Stimulated activated CD8-positive, alpha-beta memory T cell treated with anti-CD3 and anti-CD28 coated beads, Interleukin-4, amount 100 ng/mL, for 48 hours (primary cell): ENCODE results near the gene VEGFC.
A peak's percentile ranks its signal among the peaks of the same experiment; 100 is the strongest.

Experiments used
- DNase-seq: peaks from one replicate; pipeline ENCODE4 v3.0.0-alpha.2; 2020

Gene VEGFC

GRCh38 chr4:176792326-176793059 lies at the start of gene VEGFC:
TSS of gene VEGFC (minus strand) at chr4:176792922. CDS start at chr4:176792311, 611 bp downstream.
- peak; percentile 43 for DNase-seq

DNA sequence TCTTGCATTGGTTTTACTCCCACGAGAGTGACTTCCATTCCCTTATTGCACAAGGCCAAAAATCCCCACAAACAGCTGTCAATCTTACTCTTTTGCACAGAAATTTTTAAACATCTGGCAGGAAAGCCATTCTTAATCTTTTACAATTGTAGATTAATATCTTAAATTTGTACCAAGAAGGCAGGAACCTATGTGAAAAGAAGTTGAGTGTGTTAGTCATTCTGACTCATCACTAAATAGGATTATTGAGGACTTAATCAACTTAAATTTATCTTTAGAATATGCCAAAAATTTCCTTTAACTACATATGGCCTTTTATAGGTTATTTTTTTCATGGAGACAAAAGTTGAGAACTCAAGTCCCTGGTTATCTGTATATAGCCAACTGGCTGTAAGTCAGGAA lies 49.0 kb upstream of the VEGFC start:
- no peak for DNase-seq

GRCh38 chr4:176840166-176840565 lies 47.4 kb upstream of the VEGFC start:
- DNase-seq = no peak

GRCh38 chr4:176839656-176840055 lies 46.9 kb upstream of the VEGFC start:
- DNase-seq = no peak

DNA sequence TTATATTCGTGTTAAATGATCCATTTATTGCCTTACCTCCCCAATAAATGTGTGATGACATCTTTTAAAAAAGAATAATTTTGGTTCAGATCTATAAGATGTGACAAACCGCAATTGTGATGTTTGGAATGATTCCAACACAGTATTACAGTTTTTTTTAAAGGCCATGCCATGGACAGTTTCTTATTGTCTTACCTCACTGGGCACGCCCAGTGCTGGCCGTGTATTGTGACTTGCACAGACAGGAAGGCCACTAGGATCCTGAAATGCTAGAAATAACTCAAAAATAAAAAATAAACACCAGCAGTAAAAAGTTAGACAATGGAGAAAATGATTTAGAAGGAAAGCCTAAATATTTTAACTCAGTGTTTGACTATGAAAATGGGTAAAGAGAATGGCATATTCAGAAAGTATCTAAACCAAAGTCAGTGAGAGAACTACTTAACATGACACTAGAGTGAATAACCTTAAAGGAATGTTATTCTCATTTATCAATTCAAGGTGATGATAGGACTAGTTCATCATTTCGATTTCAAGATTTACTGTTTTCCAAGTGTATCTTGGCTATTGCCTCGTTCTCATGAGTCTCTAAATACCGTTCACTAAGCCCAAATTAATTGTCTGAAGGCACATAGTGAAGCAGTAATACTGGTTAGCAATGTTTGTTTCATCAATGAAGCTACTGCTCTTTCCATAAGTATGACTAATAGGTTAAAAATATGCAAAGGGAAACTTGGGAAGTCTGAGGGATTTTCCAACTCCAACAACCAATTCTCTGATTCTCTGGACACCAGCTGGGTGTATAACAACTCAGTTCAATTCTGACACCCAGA lies 46.1 kb upstream of the VEGFC start:
- no peak for DNase-seq

DNA sequence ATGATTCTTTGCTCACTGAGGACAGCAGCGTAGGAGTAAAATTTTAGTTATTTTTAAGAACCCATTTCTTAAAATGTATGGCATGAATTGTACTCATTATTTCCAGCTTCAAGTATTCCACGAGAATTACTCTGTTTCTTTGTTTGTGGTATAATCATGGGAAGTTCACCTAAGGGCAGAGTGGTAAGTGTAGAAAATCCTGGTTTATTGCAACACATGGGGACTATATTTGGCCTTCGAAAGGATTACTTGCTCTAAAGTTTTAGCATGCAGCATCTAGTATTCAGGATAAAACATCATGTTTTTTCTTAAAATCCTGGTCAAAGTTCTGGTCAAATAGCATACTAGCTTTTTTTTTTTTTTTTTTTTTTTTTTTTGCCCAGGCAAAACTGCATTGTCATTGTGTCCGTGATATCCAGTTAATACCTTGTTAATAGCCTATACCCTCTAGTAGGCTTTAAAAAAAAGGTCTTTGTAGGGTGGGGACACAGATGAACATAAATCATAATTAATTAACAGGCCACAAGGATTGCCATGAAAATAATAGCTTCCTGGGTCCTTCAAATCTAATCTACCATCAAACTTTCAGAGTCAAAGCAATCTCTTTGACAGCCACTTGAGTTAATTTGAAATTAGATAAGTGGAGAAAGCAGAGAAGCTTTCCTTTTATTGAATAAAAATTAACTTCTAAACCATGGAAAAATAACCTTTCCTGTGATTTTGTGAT lies 44.6 kb upstream of the VEGFC start:
- DNase-seq = no peak

DNA sequence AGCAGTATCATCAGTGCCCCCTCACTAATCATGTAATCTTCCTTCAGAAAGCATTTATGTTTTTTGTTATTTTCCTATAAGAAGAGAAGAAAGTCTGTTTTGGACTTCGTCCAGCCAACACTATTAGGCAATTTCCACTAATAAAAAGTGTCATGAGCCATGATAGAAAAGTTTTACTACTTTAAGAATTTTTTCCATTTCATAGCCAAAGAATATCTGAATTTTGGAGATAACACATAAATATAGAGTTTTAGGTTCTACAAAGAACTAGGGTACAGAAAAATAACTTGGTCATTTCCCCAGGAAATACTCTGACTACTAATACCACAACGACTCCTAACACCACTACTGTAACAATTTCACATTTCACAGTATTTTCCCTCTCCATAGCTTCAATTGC lies 41.8 kb upstream of the VEGFC start:
- no peak for DNase-seq

DNA sequence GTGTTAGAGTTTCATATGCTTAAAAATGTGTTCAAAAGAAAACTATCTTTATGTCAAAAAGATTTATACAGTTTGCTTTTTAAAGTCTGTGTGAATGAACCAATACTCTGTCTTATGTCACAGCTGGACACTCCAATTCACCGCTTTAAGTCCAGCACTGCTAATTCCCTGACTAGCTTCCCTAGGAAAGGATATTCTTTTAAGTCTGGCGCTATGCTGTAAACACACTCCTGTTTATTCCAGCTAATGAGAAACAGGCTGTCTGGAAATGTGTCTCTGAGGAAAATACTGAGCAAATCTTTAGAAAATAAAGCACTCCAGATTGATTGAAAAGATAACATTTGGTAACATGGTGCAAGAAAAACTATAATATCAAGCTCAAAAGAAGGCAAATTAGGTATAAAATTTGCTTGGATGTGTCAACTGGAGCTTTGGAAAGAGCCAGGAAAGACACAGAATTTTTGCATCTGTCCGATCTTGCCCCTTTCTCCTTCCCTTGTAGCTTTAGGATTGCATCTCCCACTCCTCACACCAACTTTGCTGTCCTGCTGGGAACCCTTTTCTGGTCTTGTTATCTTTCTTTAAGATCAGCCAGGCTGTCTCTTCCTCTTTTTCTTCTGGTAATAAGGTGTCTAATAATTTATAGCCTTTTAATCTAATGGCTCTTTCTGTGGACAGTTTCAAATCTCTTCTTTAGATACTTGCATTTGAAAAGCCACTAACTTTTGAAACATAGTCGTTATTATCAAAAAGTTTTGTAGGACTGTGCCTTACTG lies 40.9 kb upstream of the VEGFC start:
- no peak for DNase-seq

- DNase-seq = no peak
Observed at GRCh38 chr4:176830971-176831370, 38.2 kb upstream of the VEGFC start.

- no peak for DNase-seq
Observed at GRCh38 chr4:176825586-176825985, 32.9 kb upstream of the VEGFC start.

GRCh38 chr4:176824645-176825366 lies 32.1 kb upstream of the VEGFC start:
- no peak for DNase-seq

- no peak for DNase-seq
Observed at GRCh38 chr4:176818531-176818930, 25.8 kb upstream of the VEGFC start.

DNA sequence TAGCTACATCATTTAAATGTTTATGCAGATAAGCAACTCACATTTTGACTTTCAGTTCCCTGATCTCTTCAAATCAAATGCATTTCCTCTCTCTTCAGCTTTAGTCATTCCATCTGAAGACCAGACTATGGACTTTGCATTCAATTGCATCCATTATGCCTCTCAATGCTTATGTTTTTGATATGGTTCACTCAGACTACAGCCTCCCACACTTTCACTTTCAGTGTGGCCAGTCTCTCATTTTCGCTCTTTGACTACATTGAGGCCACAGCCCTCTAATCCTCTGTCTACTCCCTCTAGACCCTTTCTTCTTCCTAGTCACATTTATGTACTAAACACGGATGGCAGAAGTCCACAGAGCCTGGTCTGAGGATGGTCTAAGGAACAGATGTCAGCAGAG lies 24.5 kb upstream of the VEGFC start:
- DNase-seq = no peak

DNA sequence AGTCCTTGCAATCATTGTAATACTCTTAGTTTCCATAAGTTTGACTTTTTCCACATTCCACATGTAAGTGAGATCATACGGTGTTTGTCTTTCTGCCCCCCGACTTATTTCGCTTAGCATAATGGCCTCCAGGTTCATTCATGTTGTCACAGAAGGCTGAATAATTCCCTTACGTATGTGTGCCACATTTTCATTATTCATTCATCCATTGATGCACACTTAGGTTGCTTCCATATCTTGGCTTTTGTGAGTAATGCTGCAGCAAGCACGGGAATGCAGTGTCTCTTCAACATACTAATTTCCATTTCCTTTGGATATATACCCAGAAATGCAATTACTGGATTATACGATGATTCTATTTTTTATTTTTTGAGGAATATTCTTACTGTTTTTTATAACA lies 22.0 kb upstream of the VEGFC start:
- DNase-seq = no peak

GRCh38 chr4:176810481-176811249 lies 17.9 kb upstream of the VEGFC start:
- DNase-seq = no peak

GRCh38 chr4:176806778-176807375 lies 14.2 kb upstream of the VEGFC start:
- no peak for DNase-seq

DNA sequence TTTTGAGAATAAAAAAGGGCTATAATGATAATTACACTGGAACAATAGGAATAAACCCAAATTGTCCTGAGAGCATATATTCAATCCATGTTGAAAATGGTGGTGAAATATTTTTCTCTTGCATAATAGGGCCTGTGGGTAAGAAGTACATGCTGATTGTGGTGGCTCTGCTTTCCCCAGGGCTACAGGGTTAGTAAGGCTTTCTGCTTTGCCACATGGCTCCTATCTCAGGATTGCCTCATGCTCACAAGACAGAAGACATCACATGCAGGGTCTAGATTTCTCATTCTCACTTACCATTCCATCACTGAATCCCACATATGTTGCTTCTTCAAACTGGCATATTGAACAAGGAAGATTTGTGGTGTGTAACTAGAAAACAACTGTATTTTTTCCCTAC lies 12.4 kb upstream of the VEGFC start:
- no peak for DNase-seq

- DNase-seq = no peak
Observed at GRCh38 chr4:176800891-176801534, 8.3 kb upstream of the VEGFC start.

- no peak for DNase-seq
Observed at GRCh38 chr4:176799653-176800052, 6.9 kb upstream of the VEGFC start.

GRCh38 chr4:176798540-176798939 lies 5.8 kb upstream of the VEGFC start:
- no peak for DNase-seq
